AG09309 (cell line): ENCODE measurements around the gene NALCN.
A peak's percentile ranks its signal among the peaks of the same experiment; 100 is the strongest.

Experiments
- DNase-seq: peaks from one replicate; pipeline ENCODE4 v3.0.0-alpha.2; 2010; ENCODE audit warnings: low read depth
- H3K4me3 ChIP-seq: 2 replicates; pipeline ENCODE4 v1.5.1; 2011; ENCODE audit warnings: mild to moderate bottlenecking, low read depth, low read length, moderate library complexity; ENCODE audit not compliant: control insufficient read depth
- TF ChIP-seq, protein P1 (sequence below): IDR thresholded peaks from 2 replicates; pipeline ENCODE4 v1.5.1; 2011; ENCODE audit warnings: mild to moderate bottlenecking, low read depth, low read length, inconsistent platforms; ENCODE audit not compliant: insufficient read depth, control insufficient read depth; ENCODE audit errors: missing control alignments

The NALCN gene

DNA sequence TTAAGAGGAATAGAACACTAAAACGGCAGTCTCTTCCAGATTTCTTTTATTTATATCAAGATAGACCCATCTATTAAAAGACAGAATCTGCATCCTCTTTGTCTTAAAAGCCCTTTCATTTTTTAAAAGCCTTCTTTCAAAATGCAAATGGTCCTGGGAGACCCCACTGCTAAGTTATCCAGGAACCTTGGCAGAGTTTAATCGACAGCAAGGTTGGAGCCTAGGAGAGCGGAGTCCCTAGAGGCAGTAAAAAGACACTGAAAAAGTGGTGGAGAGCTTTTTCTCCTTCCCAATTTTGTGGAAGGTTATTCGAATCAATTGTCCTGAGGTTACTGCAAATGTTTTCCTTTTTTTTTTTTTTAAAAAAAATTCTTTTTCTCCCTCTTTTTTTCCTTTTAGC lies 294.7 kb downstream of the NALCN start:
- DNase-seq, result no peak
- no peak overlapping the region for H3K4me3 ChIP-seq
- TF ChIP-seq, protein P1, sequence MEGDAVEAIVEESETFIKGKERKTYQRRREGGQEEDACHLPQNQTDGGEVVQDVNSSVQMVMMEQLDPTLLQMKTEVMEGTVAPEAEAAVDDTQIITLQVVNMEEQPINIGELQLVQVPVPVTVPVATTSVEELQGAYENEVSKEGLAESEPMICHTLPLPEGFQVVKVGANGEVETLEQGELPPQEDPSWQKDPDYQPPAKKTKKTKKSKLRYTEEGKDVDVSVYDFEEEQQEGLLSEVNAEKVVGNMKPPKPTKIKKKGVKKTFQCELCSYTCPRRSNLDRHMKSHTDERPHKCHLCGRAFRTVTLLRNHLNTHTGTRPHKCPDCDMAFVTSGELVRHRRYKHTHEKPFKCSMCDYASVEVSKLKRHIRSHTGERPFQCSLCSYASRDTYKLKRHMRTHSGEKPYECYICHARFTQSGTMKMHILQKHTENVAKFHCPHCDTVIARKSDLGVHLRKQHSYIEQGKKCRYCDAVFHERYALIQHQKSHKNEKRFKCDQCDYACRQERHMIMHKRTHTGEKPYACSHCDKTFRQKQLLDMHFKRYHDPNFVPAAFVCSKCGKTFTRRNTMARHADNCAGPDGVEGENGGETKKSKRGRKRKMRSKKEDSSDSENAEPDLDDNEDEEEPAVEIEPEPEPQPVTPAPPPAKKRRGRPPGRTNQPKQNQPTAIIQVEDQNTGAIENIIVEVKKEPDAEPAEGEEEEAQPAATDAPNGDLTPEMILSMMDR, result no peak

DNA sequence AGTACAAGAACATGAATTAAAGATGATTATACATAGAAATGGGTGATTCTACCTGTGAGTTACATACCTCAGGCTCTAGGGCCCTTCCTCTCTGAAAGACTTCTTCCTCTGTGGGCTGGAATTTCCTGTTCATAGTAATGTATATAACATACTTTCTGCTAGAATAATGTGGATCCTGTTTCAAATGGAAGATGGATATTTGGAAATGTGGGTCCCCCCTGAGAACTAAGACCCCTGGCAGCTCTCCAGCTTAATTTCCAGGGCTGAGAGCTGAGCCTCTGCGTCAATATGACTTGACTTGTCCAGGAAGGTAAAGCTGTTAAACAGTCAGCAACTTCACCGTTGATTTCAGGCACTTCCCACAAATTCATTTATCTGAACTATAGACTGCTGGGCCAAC lies 296.3 kb downstream of the NALCN start:
- no peak for DNase-seq
- TF ChIP-seq, protein P1, result no peak
- no peak overlapping the region for H3K4me3 ChIP-seq

DNA sequence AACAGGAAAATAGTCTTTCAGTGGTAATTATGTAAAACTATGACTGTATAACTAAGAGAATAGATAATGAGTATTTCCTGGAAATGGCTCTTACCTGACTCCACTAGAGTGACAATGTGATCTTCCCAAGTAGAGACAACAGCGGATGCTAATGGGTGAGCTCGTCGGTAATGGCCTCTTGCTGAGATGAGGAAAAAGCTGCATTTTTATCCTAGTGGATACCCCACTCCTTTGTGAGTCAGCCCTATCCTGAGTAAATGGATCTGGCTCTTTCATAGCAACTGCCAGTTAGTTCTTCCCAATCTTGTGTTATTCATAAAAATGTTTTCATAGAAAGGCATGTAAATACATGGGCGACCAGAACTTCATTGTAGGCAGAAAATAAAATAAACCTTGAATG lies 299.5 kb downstream of the NALCN start:
- no peak for DNase-seq
- H3K4me3 ChIP-seq, result no peak overlapping the region
- TF ChIP-seq, protein P1, result no peak

DNA sequence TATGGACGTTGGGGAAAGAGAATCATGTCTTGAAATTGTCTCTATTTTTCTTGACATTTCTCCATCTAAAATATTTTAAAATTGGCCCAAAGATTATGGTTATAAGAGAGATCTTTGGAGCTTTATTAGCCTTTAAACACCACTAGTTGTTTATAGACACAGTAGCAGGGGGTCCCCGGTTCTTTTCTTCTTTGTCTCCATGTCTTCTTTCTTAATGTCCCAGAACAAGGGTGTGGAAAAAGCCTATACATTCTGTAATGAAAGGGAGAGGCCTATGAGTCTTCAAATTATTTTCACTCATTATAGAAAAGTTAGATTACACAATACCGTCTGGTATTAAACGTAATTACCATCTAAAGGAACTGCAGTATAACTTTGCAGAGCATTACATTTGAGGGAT lies 300.0 kb downstream of the NALCN start:
- TF ChIP-seq, protein P1, result no peak
- no peak for DNase-seq
- no peak overlapping the region for H3K4me3 ChIP-seq

DNA sequence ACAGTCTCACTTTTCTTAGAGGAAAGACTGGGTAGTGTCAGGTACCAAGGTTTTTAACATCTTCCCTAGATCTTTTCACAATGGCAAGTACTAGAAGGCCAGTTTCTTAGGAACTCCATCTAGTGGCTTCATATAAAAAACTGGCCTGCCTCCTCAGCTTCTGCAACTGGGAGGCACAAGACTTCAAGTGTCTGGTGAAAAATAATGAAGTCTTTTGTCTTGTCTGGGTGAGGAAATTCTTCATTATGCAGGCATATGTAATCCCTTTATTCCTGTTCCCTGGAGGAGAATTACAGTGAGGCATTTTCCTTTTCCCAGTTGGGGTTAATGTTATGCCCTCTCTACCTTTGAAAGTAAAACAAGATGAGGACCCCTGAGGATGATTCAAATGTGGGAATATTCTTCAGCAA lies 300.5 kb downstream of the NALCN start:
- no peak overlapping the region for H3K4me3 ChIP-seq
- DNase-seq, result no peak
- TF ChIP-seq, protein P1, result peak; percentile 30

DNA sequence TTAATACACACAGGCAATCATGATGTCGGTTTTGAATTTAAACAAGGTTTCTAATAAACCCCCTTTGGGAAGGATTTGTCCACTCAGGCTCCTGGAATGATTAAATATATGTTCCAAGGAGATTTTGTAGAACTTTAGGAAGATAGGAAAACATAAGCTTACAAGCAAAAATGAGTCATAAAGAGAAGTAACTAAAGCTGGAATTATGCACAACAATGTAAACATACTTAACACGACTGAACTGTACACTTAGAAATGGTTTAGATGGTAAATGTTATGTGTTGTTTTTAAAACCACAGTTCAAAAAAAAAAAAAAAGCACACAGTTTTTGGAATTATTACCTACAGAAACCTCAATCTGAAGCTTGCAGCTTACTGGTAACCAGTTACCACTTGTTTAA lies 304.4 kb downstream of the NALCN start:
- H3K4me3 ChIP-seq, result no peak overlapping the region
- DNase-seq, result no peak
- TF ChIP-seq, protein P1, result no peak

DNA sequence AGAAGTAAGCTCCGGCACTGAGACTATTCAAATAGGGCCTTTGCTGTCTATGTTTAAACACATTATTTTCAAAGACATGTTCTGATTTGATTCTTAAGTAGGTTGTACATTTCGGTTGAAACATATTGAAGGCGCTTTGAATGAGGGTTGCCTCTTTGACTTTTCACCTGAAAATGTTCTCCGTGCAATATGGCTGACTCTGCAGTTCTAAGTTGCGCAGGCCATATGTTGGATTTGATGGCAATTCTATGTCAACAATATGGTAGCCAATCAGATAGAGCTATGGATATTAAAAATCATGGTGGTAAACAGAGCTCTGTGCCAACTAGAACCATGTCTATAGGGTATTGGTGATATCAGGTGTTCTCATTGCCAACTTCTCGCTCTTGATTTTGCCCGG lies 307.3 kb downstream of the NALCN start:
- no peak for DNase-seq
- no peak overlapping the region for H3K4me3 ChIP-seq
- TF ChIP-seq, protein P1, result no peak
